Left kidney (tissue), 2 donors: Measurements from ENCODE around the gene ECM1. TPM values are rescaled to one million over a fixed set of nuclear protein-coding genes. Genes with fewer than 3 reads are reported as not detected.

Source experiments
- DNase-seq: peaks from one replicate; pipeline ENCODE4 v3.0.0-alpha.2; 2013
- polyA plus RNA-seq: library from polyadenylated mRNA; unstranded; fragments of 120-200 nt; gene quantifications from one replicate; pipeline ENCODE4 v1.2.1, GENCODE V29; 2013; ENCODE audit not compliant: insufficient read length

Gene ECM1
- polyA plus RNA-seq, 1 donor = 11.9 TPM

DNA sequence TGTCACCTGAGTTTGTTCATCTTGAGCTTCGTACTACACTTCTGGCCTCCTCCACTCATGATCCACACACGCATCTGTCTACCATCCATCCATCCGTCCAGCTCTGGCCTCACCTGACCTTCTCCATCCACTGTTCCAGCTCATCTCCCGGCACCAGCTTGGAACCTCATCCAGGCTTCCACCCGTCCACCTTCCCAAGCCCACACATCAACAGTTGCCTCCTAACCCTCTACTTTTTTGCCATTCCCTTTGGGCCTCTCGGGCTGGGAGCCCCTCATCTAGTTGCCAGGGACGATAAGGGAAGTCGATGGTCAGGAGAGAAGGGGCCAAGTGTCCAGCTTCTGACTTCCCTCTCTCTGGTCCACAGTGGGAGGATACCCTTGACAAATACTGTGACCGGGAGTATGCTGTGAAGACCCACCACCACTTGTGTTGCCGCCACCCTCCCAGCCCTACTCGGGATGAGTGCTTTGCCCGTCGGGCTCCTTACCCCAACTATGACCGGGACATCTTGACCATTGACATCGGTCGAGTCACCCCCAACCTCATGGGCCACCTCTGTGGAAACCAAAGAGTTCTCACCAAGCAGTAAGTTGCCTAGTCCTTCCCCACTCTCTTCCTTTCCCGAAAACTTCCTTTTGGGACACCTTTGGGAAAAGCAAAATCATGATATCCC, 4.2 kb downstream of the ECM1 start:
- DNase-seq = no peak

- no peak for DNase-seq
Observed at GRCh38 chr1:150512846-150513245, 4.9 kb downstream of the ECM1 start.

DNA sequence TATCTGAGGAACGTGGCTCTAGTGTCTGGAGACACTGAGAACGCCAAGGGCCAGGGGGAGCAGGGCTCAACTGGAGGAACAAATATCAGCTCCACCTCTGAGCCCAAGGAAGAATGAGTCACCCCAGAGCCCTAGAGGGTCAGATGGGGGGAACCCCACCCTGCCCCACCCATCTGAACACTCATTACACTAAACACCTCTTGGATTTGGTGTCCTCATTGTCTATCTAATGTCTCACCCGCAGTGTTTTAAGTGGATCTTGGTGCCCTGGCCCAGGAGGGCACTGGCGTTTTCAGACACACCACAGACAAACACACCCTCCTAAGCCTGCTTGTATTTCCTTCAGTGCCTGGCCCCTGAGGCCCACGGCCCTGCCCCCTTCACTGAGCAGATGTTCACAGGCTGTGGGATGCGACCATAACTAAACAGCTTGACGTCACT, 5.5 kb downstream of the ECM1 start:
- no peak for DNase-seq

- DNase-seq = no peak
Observed at GRCh38 chr1:150514260-150514659, 6.4 kb downstream of the ECM1 start.

DNA sequence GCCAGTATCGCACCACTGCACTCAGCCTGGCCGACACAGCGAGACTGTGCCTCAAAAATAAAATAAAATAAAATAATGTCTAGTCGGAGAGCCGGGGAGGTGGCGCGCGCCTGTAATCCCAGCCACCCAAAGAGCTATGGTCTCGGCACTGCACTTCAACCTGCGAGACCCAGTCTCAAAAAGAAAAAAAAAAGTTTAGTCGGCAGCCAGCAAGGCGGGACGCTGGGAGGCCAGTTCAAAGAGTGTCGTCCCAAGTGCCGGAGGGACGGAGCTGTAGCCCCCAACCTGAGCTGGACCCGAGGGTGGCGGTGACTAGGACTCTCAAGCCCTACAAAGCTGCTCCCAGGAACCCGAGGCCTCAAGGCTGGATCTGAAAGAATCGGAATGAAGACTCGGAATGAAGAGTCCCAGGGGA, 7.0 kb downstream of the ECM1 start:
- no peak for DNase-seq

GRCh38 chr1:150515328-150516049, 7.6 kb downstream of the ECM1 start, which contains the start of gene FALEC:
FALEC (plus strand) TSS chr1:150515752.
- peak; percentile 94 for DNase-seq

DNA sequence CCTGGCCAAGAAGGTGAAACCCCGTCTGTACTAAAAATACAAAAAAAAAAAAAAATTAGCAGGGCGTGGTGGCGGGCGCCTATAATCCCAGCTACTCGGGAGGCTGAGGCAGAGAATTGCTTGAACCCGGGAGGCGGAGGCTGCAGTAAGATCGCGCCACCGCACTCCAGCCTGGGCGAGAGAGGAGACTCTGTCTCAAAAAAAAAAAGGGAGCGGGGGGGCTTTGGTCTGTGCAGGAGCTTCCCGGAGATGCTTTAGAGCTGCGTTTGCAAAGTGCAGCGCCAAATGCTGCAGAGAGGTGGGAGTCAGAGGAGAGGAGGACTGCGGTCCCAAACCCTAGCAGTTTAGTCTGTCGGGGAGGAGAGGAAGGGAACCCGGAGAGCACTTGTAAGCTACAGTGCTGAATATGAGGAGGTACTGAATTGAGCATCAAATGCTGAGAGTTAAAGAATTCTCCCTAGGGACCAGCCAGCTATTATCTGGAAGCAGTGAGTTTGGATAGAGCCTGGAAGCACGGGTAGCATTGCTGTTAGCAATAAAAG, 8.2 kb downstream of the ECM1 start:
- no peak for DNase-seq

- DNase-seq = no peak
Observed at GRCh38 chr1:150516616-150517015, 8.7 kb downstream of the ECM1 start.

- no peak for DNase-seq
Observed at GRCh38 chr1:150521196-150521968, 13.5 kb downstream of the ECM1 start.

DNA sequence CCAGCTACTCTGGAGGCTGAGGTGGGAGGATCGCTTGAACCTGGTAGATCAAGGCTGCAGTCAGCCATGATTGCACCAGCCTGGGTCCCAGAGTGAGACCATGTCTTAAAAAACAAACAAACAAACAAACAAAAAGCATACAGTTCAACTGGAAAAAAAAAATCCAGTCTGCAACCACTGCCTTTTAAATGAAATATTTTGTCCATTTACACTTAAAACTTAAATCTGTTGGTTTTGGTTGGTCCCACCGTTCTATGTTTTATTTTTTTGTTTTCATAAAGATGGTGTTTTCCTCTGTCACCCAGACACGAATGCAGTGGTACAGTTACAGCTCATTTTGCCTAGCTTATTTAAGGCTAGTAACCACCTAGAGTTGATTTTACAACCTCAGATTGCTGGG, 17.4 kb downstream of the ECM1 start:
- DNase-seq = no peak

GRCh38 chr1:150528196-150528595, 20.3 kb downstream of the ECM1 start:
- no peak for DNase-seq

DNA sequence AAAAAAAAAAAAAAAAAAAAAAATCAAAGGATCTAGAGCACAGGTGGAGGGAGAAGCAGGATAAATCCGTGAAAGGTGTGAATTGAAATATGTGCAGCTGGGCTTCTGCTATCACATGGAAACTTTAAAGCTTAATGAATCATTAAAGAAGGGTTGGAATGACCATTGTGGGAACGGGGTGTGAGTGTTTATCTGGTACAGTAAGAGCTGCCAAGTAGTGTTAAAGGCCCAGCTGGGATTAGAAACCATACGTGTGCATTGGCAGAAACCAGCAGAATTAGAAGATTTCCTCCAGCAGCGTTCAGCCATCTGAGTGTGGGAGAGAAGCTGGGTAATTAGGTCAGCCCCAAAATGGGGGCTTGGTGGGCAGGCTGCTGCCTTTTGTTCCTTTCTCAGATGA, 21.1 kb downstream of the ECM1 start:
- no peak for DNase-seq

- no peak for DNase-seq
Observed at GRCh38 chr1:150530491-150531159, 22.7 kb downstream of the ECM1 start.

- DNase-seq = no peak
Observed at GRCh38 chr1:150532860-150533259, 25.0 kb downstream of the ECM1 start.

- DNase-seq = no peak
Observed at GRCh38 chr1:150534002-150534401, 26.1 kb downstream of the ECM1 start.

DNA sequence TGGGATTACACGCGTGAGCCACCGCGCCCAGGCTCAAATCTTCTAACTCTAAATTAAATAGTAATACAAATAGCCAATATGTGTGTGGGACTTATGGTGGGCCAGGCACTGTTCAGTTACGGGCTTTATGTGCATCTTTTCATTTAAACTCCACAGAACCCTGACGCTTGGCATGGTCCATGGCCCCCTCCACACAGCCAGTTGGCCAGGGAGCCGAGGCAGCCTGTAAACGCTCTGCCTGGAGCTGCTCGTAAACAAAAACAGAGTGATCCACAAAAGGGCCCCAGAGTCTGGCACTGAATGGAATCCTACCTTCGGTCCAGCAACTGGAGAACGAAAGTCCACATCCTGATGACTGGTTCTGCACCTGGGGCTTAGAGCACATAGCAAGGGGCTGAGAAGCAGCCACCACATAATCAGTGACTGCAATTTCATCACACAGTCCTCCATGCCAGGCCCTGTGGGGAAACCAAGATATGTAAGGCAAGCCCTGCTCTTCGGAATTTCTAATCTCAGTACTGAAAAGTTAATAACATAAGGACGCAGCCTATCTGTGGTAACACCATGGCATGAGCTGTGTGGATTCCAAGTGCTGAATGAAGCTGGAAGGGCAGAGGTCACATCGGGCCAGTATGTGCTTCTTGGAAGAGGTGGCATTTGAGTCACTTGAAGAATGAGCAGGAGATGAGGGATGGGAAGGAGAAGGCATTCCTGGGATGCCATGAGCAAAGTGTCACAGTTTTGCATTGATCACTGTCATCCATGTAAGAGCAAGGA, 27.8 kb downstream of the ECM1 start:
- no peak for DNase-seq

- DNase-seq = no peak
Observed at GRCh38 chr1:150536836-150537731, 29.2 kb downstream of the ECM1 start.

DNA sequence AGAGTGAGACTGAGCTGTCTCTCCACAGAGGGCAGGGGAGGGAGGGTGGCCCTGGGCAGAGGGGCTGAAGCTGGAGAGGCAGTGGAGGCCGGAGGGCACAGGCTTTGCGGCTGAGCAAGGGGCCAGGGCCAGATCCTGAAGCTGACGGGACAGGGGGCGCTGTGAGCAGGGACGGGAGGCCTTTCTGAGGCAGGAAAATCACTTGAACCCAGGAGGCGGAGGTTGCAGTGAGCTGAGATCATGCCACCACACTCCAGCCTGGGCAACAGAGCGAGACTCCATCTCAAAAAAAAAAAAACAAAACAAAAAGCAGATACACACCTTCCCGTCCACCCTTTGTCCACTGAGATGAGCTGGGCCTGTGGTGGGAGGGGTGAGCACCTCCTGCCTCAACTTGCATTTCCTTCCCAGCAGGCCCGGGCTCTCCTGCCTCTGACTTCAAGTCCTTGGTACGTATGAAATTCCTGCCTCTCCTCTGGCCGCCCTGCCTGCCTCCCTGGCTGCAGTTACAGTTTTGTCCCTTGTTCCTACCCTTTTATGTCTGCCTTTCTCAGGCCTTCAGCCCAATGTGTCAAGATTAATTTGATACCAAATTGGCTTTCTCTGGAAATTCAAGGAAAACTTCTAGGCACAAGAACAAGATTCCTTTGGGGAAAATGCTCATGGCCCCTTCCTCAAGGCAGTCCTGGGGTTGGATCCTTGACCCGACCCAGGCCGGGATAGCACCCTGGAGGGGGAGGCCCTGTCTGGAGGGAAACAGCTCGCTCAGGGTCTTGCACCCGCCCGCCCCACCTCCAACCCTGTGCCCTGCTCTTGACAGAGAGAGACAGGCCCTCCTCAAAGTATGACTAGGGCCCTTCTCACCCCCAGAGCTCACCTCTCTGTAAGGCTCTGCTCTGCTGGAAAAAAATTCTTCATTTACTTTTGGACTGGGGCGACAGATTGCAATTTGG, 30.1 kb downstream of the ECM1 start:
- no peak for DNase-seq
